Right ventricle myocardium superior (tissue), 1 donor: ENCODE measurements around the gene LAMB1. TPM values are rescaled to one million over a fixed set of nuclear protein-coding genes. Genes with fewer than 3 reads are reported as not detected.

ENCODE experiments used
- ATAC-seq: fragments of 200-7000 bp; cut with Tn5 transposase; one replicate; pipeline ENCODE4 v1.9.1; 2020; ENCODE audit warnings: mild to moderate bottlenecking; ENCODE audit not compliant: poor library complexity
- DNase-seq: peaks from one replicate; pipeline ENCODE4 v3.0.0-alpha.2; 2020
- intact Hi-C: fragments of 100-400 bp; cut with DNase I; formaldehyde crosslinking; loops from one replicate; pipeline ENCODE4 v1.11.2; 2022
- total RNA-seq: library from RNA; stranded (reverse); fragmentation: NEBNext Ultra II Directional; extraction: Animal tissue kit (Norgen Biotek cat#: 25700); gene quantifications from one replicate; pipeline ENCODE4 v1.2.1, GENCODE V29; 2021
- donor health status: DM: no; HTN: yes; CAD: no; lungs with severe emphysema.

LAMB1 gene
- total RNA-seq, 1 donor from 2014 or later, result 62.1 TPM

DNA sequence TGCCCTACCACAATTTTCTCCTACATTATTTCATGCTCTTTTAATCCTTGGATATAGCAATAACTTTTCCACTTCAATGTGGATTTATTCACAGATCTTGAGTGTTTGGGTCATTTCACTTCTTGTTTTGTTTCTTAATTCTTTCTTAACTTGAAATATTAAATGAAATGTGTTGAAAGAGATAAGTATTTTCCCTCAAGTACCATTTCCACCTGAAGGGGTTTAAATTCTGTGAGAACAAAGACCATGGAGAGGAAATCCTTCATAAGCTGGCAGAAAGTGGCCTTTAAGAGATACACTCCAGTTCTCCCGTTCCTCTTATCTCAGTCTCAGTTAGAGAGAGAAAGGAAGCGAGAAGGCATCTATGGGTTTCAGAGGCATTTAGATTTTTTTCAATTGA is 126.0 kb downstream of the LAMB1 start:
- intact Hi-C loops, result loop anchor here (10.0 kb wide), 1 partner anchor 132 kb away; the partner anchor contains the start of gene CBLL1
- no peak for DNase-seq
- no peak for ATAC-seq

DNA sequence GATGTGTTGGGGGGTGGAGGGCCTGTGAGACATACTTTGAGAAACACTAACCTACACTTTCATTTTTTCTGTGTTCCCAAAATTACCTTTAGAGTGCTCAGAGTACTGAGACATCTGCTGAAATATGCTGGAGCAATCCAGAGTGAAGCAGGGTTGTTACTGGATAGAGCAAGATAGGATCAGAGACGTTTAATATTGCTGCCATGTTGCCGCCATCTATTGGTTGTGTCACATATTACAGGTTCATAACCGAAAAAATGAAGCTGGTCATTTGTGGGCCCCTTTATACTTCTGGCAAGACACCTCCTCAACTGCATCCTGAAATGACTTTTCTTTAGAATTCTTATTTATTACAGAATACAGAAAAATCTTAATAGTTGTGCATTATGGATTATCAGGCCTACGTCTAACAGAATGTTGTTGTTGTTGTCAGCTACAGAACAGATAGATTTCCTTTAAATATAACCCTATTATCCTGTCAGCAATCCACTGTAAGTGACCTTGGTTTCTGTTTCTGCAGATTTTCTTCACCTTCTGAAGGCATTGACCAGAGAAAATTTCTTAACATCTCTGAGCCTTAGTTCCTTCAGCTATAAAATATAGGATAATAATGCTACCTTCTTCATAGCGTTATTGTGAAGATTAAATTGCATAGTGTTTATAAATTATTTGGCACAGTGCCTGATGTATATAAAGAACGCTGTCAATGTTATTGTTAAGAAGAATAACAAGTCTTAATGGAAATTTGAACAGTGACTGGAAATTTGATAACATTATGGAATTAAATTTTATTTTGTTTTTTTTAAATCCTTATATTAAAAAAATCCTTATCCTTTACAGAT is 128.1 kb downstream of the LAMB1 start:
- DNase-seq (no peak), ATAC-seq (peak; percentile 91)
- intact Hi-C loops, result loop anchor here (10.0 kb wide), 1 partner anchor 130 kb away; the partner anchor contains the start of gene CBLL1

DNA sequence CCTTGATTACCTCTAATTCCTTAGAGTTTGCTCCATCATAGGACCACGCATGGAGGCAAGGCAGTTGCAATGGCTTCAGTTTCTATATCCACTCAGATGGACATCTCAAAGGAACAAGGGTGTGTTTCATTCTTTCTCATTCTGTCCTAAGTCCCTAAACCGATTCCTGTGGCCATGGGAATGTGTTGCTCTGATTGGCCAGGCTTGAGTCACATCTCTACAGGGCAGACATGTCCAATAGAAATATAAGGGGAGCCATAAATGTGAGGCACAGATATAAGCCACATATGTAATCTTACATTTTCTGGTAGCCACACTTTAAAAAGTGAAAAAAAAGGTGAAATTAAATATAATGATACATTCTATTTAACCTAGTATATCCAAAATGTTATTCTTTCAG is 128.8 kb downstream of the LAMB1 start:
- no peak for ATAC-seq
- intact Hi-C loops, result loop anchor here (10.0 kb wide), 1 partner anchor 129 kb away; the partner anchor contains the start of gene CBLL1
- no peak for DNase-seq

Other genes starting within 250 kb of the LAMB1 start
- gene SLC26A3, start 199.9 kb downstream of the LAMB1 start, total RNA-seq, result not detected
- 318 TPM for gene DLD, start 112.0 kb downstream of the LAMB1 start, total RNA-seq
- 0.30 TPM for gene LAMB4, start 127.2 kb upstream of the LAMB1 start, total RNA-seq